B cell (primary cell): ENCODE measurements around the gene GAPVD1.

Experiments used
- CTCF ChIP-seq: fragments of 200-600 bp; IDR thresholded peaks from one replicate; pipeline ENCODE4 v1.8.0; 2022; ENCODE audit warnings: antibody characterized with exemption, mild to moderate bottlenecking
- EZH2 ChIP-seq: IDR thresholded peaks from 2 replicates; pipeline ENCODE4 v1.6.1; 2012; ENCODE audit warnings: borderline replicate concordance, low read depth, mild to moderate bottlenecking, moderate library complexity, low read length; ENCODE audit not compliant: insufficient read depth, poor library complexity, severe bottlenecking

DNA sequence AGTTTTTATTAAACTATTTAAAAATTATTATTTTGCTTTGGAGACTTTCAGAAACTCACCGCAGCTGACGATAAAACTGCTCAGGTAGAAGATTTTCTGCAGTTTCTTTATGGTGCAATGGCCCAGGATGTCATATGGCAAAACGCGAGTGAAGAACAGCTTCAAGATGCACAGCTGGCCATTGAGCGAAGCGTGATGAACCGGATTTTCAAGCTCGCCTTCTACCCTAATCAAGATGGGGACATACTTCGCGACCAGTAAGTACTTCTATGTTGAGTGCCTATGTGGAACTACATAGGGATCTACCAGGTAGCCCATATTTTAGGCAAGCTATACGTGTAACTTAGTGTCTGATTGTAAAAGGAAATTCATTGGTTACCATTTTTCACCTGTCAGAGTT lies 94.0 kb downstream of the GAPVD1 start:
- TF ChIP-seq CTCF (no peak), EZH2 (no peak)
